Retinal pigment epithelial cell (primary cell): ENCODE results near the gene RFX1.

Source experiments
- DNase-seq: peaks from one replicate; pipeline ENCODE4 v3.0.0-alpha.2; 2010; ENCODE audit warnings: low read depth
- H3K4me3 ChIP-seq: 2 replicates; pipeline ENCODE4 v1.5.1; 2011; ENCODE audit warnings: mild to moderate bottlenecking, low read length, control low read depth, moderate library complexity
- TF ChIP-seq, protein P1 (sequence below): conservative IDR thresholded peaks from 2 replicates; pipeline ENCODE4 v1.5.1; 2011; ENCODE audit warnings: low read depth, low read length, control low read depth, inconsistent platforms

RFX1 gene

DNA sequence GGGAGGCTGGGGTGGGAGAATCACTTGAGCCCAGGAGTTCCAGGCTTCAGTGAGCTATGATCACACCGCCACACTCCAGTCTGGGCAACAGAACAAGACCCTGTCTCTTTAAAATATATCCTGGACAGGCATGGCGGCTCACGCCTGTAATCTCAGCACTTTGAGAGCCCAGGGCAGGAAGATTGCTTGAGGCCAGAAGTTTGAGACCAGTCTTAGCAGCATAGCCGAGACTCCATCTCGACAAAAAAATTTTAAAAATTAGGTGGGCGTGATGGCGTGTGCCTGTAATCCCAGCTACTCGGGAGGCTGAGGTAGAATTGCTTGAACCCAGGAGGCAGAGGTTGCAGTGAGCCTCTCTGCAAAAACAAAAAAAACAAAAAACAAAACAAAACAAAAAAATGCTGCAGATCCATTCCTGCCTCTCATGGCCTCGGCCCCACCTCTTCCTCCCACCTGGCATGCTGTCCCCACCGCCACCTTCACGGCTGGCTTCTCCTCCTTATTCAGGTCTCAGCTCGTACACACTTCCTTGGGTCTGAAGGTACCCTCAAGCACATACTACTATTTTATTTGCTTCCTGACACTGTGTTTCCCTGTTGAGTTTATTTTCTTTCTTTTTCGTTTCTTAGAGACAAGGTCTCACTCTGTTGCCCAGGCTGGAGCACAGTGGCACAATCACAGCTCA lies 5.3 kb downstream of the RFX1 start:
- DNase-seq: no peak
- H3K4me3 ChIP-seq: no peak overlapping the region
- TF ChIP-seq, protein P1, sequence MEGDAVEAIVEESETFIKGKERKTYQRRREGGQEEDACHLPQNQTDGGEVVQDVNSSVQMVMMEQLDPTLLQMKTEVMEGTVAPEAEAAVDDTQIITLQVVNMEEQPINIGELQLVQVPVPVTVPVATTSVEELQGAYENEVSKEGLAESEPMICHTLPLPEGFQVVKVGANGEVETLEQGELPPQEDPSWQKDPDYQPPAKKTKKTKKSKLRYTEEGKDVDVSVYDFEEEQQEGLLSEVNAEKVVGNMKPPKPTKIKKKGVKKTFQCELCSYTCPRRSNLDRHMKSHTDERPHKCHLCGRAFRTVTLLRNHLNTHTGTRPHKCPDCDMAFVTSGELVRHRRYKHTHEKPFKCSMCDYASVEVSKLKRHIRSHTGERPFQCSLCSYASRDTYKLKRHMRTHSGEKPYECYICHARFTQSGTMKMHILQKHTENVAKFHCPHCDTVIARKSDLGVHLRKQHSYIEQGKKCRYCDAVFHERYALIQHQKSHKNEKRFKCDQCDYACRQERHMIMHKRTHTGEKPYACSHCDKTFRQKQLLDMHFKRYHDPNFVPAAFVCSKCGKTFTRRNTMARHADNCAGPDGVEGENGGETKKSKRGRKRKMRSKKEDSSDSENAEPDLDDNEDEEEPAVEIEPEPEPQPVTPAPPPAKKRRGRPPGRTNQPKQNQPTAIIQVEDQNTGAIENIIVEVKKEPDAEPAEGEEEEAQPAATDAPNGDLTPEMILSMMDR: no peak

DNA sequence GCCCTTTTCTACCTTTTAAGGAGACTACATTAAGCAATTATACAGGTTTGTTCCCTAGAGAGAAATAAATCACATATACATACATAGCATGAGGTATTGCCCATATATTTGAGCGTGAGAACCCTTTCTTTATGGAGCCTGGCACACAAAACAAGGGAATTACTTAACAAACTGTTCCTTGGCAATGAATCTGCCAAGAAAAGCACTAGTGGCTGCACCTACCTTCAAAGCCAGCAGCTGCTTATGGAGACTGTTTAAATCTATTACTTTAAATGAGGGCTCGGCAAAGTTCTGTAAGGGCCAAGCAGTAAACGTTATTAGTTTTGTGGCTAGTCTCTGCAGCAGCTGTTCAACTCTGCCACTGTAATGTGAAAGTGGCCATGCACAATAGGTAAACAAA lies 7.0 kb downstream of the RFX1 start:
- no peak overlapping the region for H3K4me3 ChIP-seq
- DNase-seq: no peak
- TF ChIP-seq, protein P1: no peak

DNA sequence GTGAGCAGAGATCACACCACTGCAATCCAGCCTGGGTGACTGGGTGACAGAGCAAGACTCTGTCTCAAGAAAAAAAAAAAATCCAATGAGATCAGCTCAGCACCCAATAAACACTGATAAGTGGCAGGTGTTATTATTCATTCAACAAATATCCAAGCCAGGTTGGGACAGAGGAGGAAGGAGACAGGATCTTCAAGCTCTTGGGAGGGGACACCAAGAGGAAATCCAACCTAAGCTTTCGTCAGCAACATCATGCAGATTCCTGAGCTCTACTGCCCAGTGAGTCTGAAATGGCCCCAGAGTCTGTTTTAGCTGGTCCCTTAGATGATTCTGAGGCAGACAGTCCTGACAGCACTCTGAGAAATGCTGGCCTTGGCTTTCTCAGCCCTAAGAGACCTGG lies 7.7 kb downstream of the RFX1 start:
- no peak overlapping the region for H3K4me3 ChIP-seq
- DNase-seq: no peak
- TF ChIP-seq, protein P1: no peak

DNA sequence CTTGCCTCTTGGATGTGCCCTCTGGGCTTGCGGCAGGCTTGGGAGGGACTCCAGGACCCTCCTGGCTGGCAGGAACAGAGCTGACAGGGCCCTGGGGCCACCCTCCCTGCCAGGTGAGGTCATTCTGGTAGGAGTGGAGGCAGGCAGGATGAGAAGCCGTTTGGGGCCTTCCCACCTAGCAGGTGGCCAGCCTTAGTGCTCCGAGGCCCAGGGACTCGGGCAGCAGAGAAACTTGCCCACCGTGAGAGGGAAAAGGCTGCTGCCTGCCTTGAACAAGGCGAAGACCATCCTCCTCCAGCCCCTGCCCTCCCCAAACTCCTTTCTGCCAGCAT lies 8.5 kb downstream of the RFX1 start:
- no peak overlapping the region for H3K4me3 ChIP-seq
- no peak for DNase-seq
- TF ChIP-seq, protein P1: no peak

DNA sequence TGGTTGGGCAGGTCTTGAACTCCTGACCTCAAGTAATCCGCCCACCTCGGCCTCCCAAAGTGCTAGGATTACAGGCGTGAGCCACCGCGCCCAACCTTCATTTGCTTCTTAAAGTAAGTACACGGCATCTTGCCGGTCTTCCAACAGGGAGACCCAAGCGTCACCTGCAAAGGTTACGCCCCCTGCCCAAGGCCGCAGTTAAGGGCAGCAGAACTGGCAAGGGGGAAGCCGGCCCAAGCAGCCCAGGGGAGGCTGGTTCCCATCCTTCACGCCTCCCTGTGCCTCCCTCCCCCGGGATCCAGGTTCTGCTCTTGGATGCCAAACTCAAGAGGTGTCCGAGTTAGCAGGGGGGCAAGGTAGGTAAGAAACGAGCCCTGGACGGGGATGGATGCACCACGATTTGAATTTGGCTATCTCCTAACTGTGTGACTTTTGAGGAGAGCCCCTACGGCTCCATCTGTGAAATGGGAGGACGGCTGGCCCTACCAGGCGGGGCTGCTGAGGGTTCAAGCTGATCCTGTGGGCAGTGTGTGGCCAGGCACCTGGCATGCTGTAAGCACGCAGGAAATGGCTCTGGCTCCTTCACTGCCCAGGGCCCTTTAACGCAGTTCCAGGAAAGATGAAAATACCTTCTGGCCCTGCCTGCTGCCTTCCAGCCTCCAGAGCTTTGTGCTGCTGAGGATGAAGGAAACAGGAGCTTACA lies 9.0 kb downstream of the RFX1 start:
- TF ChIP-seq, protein P1: no peak
- no peak overlapping the region for H3K4me3 ChIP-seq
- no peak for DNase-seq

DNA sequence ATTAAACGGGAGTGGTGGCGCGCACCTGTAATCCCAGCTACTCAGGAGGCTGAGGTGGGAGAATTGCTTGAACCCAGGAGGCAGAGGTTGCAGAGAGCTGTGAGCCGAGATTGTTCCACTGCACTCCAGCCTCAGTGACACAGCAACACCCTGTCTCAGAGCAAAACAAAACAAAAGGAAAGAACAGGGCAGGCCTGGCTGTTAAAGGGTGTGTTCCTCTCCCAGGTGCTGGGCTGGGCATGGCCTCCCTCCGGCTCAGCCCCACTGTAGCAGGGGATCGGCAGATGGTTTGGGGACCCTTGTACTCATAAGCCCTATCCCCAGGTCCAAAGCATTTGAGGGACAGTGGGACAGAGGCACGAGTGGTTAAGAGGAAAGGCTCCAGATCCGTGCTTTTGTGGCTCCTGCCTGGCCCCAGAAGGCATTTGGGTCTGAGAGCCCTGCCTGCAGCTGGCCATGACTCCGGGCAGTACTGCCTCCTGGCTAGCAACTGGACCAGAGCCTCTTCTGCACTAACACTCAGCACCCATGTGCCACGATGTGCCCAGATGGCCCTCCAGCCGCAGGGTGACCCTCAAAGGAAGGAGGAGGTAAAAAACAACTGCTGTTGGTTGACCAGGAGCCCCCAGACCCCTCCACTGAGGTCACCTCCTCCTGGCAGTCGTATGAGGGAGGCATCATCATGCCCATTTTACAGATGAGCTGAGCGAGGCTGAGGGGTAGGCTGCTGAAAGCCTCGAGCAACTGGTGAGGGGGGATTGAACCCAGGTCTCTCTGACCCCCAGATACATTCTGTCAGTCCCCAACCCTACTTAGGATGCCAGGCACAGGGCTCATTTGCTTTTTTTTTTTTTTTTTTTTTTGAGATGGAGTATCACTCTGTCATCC lies 10.0 kb downstream of the RFX1 start:
- DNase-seq: no peak

More for the DNA sequence above, 10.0 kb downstream of the RFX1 start:
- TF ChIP-seq, protein P1: no peak
- H3K4me3 ChIP-seq: no peak overlapping the region
